HepG2 (cell line): ENCODE measurements around the gene CR1L. TPM values are rescaled to one million over a fixed set of nuclear protein-coding genes. Genes with fewer than 3 reads are reported as not detected.
"Not testable (repeated sequence)": the region's sequence is repeated elsewhere in the genome, so short reads cannot be mapped to it uniquely, and the experiment has no call there.

Experiments used
- ATAC-seq: fragments of 200-7000 bp; cut with Tn5 transposase; 3 replicates; pipeline ENCODE4 v1.9.1; 2020; ENCODE audit warnings: mild to moderate bottlenecking, moderate library complexity
- BruUV-seq: library from RNA; stranded (reverse); fragments of 400-500 nt; replicated peaks from 2 replicates; lab custom pipeline; 2021; lab: Mats Ljungman, UMichigan
- CTCF ChIA-PET: fragments of 300-600 bp; formaldehyde crosslinking; extraction: SDS; loops from one replicate; lab custom pipeline; 2021; ENCODE audit warnings: low total read pairs, inconsistent platforms, low intra/inter-chr PET ratio; lab: Yijun Ruan, JAX
- POLR2A ChIA-PET: fragments of 350-600 bp; sonication (Branson Sonifier 250); formaldehyde crosslinking; loops from one replicate; lab custom pipeline; 2020; ENCODE audit warnings: antibody characterized with exemption, inconsistent platforms; lab: Yijun Ruan, JAX
- DNase-seq: peaks from one replicate; pipeline ENCODE4 v3.0.0-alpha.2; 2015; ENCODE audit warnings: low spot score
- FAIRE-seq: peaks from 3 replicates; lab custom pipeline; 2011; peaks lifted over from hg19 to GRCh38; lab: Jason Lieb, UNC
- H2AFZ ChIP-seq: one replicate; pipeline ENCODE4 v1.6.1; 2011; ENCODE audit warnings: low read length, inconsistent platforms
- H3K27ac ChIP-seq: fragments of 300-600 bp; 3 replicates; pipeline ENCODE4 v1.8.0; 2011; ENCODE audit warnings: mixed run types, mild to moderate bottlenecking, mixed read lengths, low read length, inconsistent platforms; ENCODE audit not compliant: insufficient read depth; ENCODE audit errors: extremely low read length
- H3K27me3 ChIP-seq, 2 experiments: fragments of 200-600 bp in 1 of 2; 2 replicates in 1 of 2; 3 replicates in 1 of 2; pipeline versions ENCODE4 v1.6.0 to v1.8.0; 2011; ENCODE audit warnings: low read length in 2 of 2, mild to moderate bottlenecking in 2 of 2, moderate library complexity in 2 of 2, inconsistent platforms in 1 of 2; ENCODE audit not compliant: insufficient read depth in 2 of 2, control insufficient read depth in 1 of 2
- H3K36me3 ChIP-seq, 2 experiments: fragments of 200-600 bp in 1 of 2; replicated peaks in 1 of 2; 2 replicates in 1 of 2; 3 replicates in 1 of 2; pipeline versions ENCODE4 v1.5.1 to v1.8.0; 2011; ENCODE audit warnings: low read length in 2 of 2, inconsistent platforms in 1 of 2; ENCODE audit not compliant: insufficient read depth in 2 of 2, control insufficient read depth in 1 of 2
- H3K4me1 ChIP-seq: 2 replicates; pipeline ENCODE4 v1.5.1; 2012; ENCODE audit warnings: low read length, inconsistent platforms; ENCODE audit not compliant: insufficient read depth
- H3K4me2 ChIP-seq: 2 replicates; pipeline ENCODE4 v1.6.0; 2011; ENCODE audit warnings: low read depth, low read length, inconsistent platforms
- H3K4me3 ChIP-seq, 3 experiments: fragments of 200-600 bp in 1 of 3; sonication (generic), shearing (Covaris generic) in 1 of 3; replicated peaks in 1 of 3; 2 replicates each; pipeline ENCODE4 v1.5.1; 2011 to 2016; ENCODE audit warnings: low read length in 3 of 3, inconsistent platforms in 2 of 3, low read depth in 2 of 3, mild to moderate bottlenecking in 2 of 3, control low read depth in 1 of 3, mixed read lengths in 1 of 3; ENCODE audit not compliant: insufficient read depth in 1 of 3
- H3K79me2 ChIP-seq: one replicate; pipeline ENCODE4 v1.6.1; 2011; ENCODE audit warnings: low read length, inconsistent platforms; ENCODE audit not compliant: insufficient read depth
- H3K9ac ChIP-seq: 2 replicates; pipeline ENCODE4 v1.6.0; 2011; ENCODE audit warnings: mild to moderate bottlenecking, low read depth, low read length, inconsistent platforms; ENCODE audit not compliant: insufficient read depth
- H3K9me3 ChIP-seq: 2 replicates; pipeline ENCODE4 v1.5.1; 2012; ENCODE audit warnings: mild to moderate bottlenecking, low read length
- H4K20me1 ChIP-seq: 2 replicates; pipeline ENCODE4 v1.6.0; 2011; ENCODE audit warnings: inconsistent platforms, mild to moderate bottlenecking, low read length, moderate library complexity; ENCODE audit not compliant: insufficient read depth
- SAP130 ChIP-seq: IDR thresholded peaks from 2 replicates; pipeline ENCODE4 v1.6.1; 2016; ENCODE audit warnings: low read depth
- TBP ChIP-seq: sonication (generic); formaldehyde crosslinking; IDR thresholded peaks from 2 replicates; pipeline ENCODE4 v1.5.0; 2020; ENCODE audit warnings: missing genetic modification reagents
- ZNF530 ChIP-seq: sonication (generic); formaldehyde crosslinking; IDR thresholded peaks from 2 replicates; pipeline ENCODE4 v1.5.0; 2020; ENCODE audit warnings: low read depth, mild to moderate bottlenecking, missing genetic modification reagents
- WGBS: methylation state at CpG from one replicate; pipeline ENCODE4 v1.1.6; 2017; ENCODE audit warnings: low lambda C conversion rate; 5-methylcytosine and 5-hydroxymethylcytosine counted together
- in situ Hi-C: cut with HindIII; loops from 2 replicates; pipeline ENCODE4 v1.10.0; 2017; ENCODE audit warnings: low pct_unique_long_range_greater_than_20kb; ENCODE audit not compliant: extremely low pct_ligation_motif_present
- intact Hi-C: fragments of 100-400 bp; cut with micrococcal nuclease; formaldehyde crosslinking; loops from one replicate; pipeline ENCODE4 v1.10.0; 2022; ENCODE audit not compliant: unreplicated experiment
- polyA plus RNA-seq, 8 experiments: library from polyadenylated mRNA; depleted of rRNA in 3 of 8; stranded (reverse) in 7 of 8; unstranded in 1 of 8; fragments of >200 nt; fragmentation: Illumina TruSeq in 4 of 8; extraction: Trizol in 4 of 8; gene quantifications; 2 replicates each; pipeline versions ENCODE4 v1.2.1 to v1.2.3, GENCODE V29; 2011 to 2016; ENCODE audit warnings: low read depth in 4 of 8, missing spikeins in 1 of 8, mixed read lengths in 1 of 8; ENCODE audit not compliant: insufficient read depth in 1 of 8
- total RNA-seq, 5 experiments: library from RNA; depleted of rRNA; stranded (reverse); fragments of >200 nt; fragmentation: Illumina TruSeq; extraction: Trizol; gene quantifications; 2 replicates each; pipeline ENCODE4 v1.2.3, GENCODE V29; 2016; ENCODE audit warnings: low read depth in 1 of 5
- TF ChIP-seq, protein P1 (sequence below): sonication (generic); formaldehyde crosslinking; IDR thresholded peaks from 2 replicates; pipeline ENCODE4 v1.4.0; 2020; ENCODE audit warnings: missing genetic modification reagents, borderline replicate concordance

The CR1L gene
- total and polyA plus RNA-seq, 2 of the 13 experiments (the other 11 are each of a cell fraction or from before 2014, with no cell fraction given) = not detected

DNA sequence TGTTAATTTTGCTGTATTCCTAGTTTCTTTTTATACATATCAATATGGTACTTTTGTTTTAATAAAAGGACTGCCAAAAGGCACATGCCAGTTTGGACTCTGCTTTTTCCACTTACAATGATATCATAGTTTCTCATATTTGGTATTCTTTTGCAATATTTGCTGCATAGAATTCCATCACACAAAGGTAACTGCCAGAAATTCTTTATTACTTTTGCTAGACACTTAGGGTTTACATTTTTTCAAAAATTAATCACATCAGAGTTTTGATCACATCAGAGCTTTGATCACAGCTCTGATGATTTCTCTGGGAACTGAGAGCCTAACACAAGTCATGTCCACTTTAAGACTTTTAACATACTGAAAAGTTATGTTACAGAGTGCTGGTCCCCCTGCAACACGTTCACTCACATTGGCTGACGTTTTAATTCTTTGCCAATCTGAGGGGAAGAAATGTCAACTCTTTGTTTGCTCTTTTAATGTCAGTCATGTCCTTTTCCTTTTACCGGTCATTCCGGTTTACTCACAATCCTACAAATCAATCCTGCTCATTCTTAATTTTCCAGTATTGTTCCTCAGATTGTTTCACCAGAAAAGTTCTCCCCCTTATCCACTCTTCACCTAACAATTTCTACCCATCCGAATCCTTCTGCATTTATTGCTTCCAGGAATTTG, 105.8 kb downstream of the CR1L start:
- Histone ChIP-seq H3K27ac (peak overlapping the region; percentile 97), H3K4me2 (peak overlapping the region; percentile 88), H3K9ac (peak overlapping the region; percentile 90), H3K4me3 (peak overlapping the region; percentile 88 to 98 (median 98); a peak in 5 of 6 replicates), H3K4me1 (peaks cover 69% of the 10 kb centered on the region), H3K27me3 (no peaks in the 10 kb centered on the region; a peak in 1 of 5 replicates), H3K36me3 (no peaks in the 10 kb centered on the region), H3K79me2 (peaks cover 43% of the 10 kb centered on the region), H4K20me1 (peaks cover 29% of the 10 kb centered on the region), H3K9me3 (no peaks in the 10 kb centered on the region), H2AFZ (no peak overlapping the region)
- TF ChIP-seq ZNF530 (CRISPR knock-in tag) (no peak), TBP (CRISPR knock-in tag) (no peak), SAP130 (CRISPR knock-in tag) (peak; percentile 40; the same call in 1 of the 2 replicates)
- TF ChIP-seq, protein P1, sequence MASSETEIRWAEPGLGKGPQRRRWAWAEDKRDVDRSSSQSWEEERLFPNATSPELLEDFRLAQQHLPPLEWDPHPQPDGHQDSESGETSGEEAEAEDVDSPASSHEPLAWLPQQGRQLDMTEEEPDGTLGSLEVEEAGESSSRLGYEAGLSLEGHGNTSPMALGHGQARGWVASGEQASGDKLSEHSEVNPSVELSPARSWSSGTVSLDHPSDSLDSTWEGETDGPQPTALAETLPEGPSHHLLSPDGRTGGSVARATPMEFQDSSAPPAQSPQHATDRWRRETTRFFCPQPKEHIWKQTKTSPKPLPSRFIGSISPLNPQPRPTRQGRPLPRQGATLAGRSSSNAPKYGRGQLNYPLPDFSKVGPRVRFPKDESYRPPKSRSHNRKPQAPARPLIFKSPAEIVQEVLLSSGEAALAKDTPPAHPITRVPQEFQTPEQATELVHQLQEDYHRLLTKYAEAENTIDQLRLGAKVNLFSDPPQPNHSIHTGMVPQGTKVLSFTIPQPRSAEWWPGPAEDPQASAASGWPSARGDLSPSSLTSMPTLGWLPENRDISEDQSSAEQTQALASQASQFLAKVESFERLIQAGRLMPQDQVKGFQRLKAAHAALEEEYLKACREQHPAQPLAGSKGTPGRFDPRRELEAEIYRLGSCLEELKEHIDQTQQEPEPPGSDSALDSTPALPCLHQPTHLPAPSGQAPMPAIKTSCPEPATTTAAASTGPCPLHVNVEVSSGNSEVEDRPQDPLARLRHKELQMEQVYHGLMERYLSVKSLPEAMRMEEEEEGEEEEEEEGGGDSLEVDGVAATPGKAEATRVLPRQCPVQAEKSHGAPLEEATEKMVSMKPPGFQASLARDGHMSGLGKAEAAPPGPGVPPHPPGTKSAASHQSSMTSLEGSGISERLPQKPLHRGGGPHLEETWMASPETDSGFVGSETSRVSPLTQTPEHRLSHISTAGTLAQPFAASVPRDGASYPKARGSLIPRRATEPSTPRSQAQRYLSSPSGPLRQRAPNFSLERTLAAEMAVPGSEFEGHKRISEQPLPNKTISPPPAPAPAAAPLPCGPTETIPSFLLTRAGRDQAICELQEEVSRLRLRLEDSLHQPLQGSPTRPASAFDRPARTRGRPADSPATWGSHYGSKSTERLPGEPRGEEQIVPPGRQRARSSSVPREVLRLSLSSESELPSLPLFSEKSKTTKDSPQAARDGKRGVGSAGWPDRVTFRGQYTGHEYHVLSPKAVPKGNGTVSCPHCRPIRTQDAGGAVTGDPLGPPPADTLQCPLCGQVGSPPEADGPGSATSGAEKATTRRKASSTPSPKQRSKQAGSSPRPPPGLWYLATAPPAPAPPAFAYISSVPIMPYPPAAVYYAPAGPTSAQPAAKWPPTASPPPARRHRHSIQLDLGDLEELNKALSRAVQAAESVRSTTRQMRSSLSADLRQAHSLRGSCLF (CRISPR knock-in tag) = no peak
- BruUV-seq = no TSS peak
- intact Hi-C loops = no loop called here
- ChIA-PET POLR2A (no interaction called here), CTCF (no interaction called here)
- no peak for FAIRE-seq
- in situ Hi-C loops = no loop called here
- WGBS = 1% methylated on average over 5 of the region's 5 CpGs
- no peak for ATAC-seq
- DNase-seq = no peak

DNA sequence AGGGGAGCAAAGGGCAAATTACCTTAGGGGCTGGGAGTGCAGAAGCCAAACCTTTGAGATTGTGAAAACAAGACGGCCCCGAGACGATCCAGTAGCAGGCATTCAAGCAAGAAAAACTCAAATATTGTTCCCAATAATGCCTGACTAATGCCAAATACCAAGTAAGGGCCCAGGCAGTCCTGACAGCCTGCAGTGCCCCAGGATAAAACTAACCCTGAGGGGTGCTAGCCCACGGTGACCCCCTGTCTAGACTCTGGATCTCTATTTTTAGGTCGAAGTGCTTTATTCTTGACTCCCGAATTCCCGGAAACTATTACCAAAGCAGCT, 106.5 kb downstream of the CR1L start:
- H3K9me3 ChIP-seq, H2AFZ ChIP-seq, in situ Hi-C loops, CTCF ChIA-PET, H3K27me3 ChIP-seq, DNase-seq, intact Hi-C loops, H3K36me3 ChIP-seq, ATAC-seq, FAIRE-seq: not testable (repeated sequence)
- Histone ChIP-seq H3K4me3 (peak overlapping the region; percentile 88 to 98 (median 98)), H3K9ac (peak overlapping the region; percentile 90), H3K79me2 (peaks cover 49% of the 10 kb centered on the region), H4K20me1 (peaks cover 36% of the 10 kb centered on the region), H3K4me1 (peaks cover 70% of the 10 kb centered on the region), H3K4me2 (peak overlapping the region; percentile 88), H3K27ac (peak overlapping the region; percentile 97)
- BruUV-seq = TSS peak; percentile 92
- WGBS = 2% methylated on average over 4 of the region's 7 CpGs
- POLR2A ChIA-PET = interaction anchor here (2.0 kb wide), 1 partner anchor 14 kb away, joined by 9 read pairs; no protein-coding TSS in a partner anchor
